Osteocyte (in vitro differentiated cells): ENCODE measurements around the gene C2orf92. TPM values are rescaled to one million over a fixed set of nuclear protein-coding genes. Genes with fewer than 3 reads are reported as not detected.

Experiments
- DNase-seq: peaks from one replicate; pipeline ENCODE4 v3.0.0; 2021; ENCODE audit warnings: mixed read lengths; ENCODE audit not compliant: unreplicated experiment; ENCODE audit errors: extremely low spot score
- H3K27ac Mint-ChIP-seq: one replicate; pipeline ENCODE4 v1.8.0; 2021; ENCODE audit warnings: mild to moderate bottlenecking, mixed read lengths; ENCODE audit not compliant: unreplicated experiment
- H3K27me3 Mint-ChIP-seq: one replicate; pipeline ENCODE4 v1.8.0; 2021; ENCODE audit warnings: mixed read lengths; ENCODE audit not compliant: unreplicated experiment
- H3K36me3 Mint-ChIP-seq: one replicate; pipeline ENCODE4 v1.8.0; 2021; ENCODE audit warnings: mixed read lengths; ENCODE audit not compliant: unreplicated experiment
- H3K4me1 Mint-ChIP-seq: one replicate; pipeline ENCODE4 v1.8.0; 2021; ENCODE audit warnings: mixed read lengths; ENCODE audit not compliant: unreplicated experiment
- H3K4me3 Mint-ChIP-seq: one replicate; pipeline ENCODE4 v1.8.0; 2021; ENCODE audit warnings: mild to moderate bottlenecking, moderate library complexity, mixed read lengths; ENCODE audit not compliant: unreplicated experiment
- H3K9me3 Mint-ChIP-seq: one replicate; pipeline ENCODE4 v1.8.0; 2021; ENCODE audit warnings: mixed read lengths; ENCODE audit not compliant: unreplicated experiment
- CTCF ChIP-seq: fragments of 200-600 bp; sonication (generic); IDR thresholded peaks from 2 replicates; pipeline ENCODE4 v1.5.0; 2021; ENCODE audit warnings: antibody characterized with exemption, mild to moderate bottlenecking, moderate library complexity
- total RNA-seq: library from RNA; stranded (reverse); gene quantifications from 2 replicates; pipeline ENCODE4 v1.2.1, GENCODE V29; 2021

The C2orf92 gene
- total RNA-seq, 1 donor from 2014 or later, result 13.7 TPM

GRCh38 chr2:97743913-97744312 lies 74.4 kb downstream of the C2orf92 start:
- Mint-ChIP-seq H3K27ac (no peak overlapping the region), H3K36me3 (peaks cover 10% of the 10 kb centered on the region), H3K4me3 (no peak overlapping the region), H3K9me3 (peaks cover 5% of the 10 kb centered on the region), H3K4me1 (no peaks in the 10 kb centered on the region), H3K27me3 (no peaks in the 10 kb centered on the region)
- TF ChIP-seq CTCF, result no peak
- no peak for DNase-seq

- H3K36me3 Mint-ChIP-seq, result peaks cover 11% of the 10 kb centered on the region
- peaks cover 5% of the 10 kb centered on the region for H3K9me3 Mint-ChIP-seq
- H3K4me1 Mint-ChIP-seq, result no peaks in the 10 kb centered on the region
- TF ChIP-seq CTCF, result no peak
- no peaks in the 10 kb centered on the region for H3K27me3 Mint-ChIP-seq
- DNase-seq, result no peak
- no peak overlapping the region for H3K27ac Mint-ChIP-seq
- no peak overlapping the region for H3K4me3 Mint-ChIP-seq
Observed at GRCh38 chr2:97745474-97746174, 76.1 kb downstream of the C2orf92 start.

GRCh38 chr2:97747285-97747684 lies 77.8 kb downstream of the C2orf92 start:
- no peak overlapping the region for H3K4me3 Mint-ChIP-seq
- no peak for DNase-seq
- no peak overlapping the region for H3K27ac Mint-ChIP-seq
- H3K36me3 Mint-ChIP-seq, result peaks cover 15% of the 10 kb centered on the region
- no peaks in the 10 kb centered on the region for H3K27me3 Mint-ChIP-seq
- peaks cover 5% of the 10 kb centered on the region for H3K9me3 Mint-ChIP-seq
- peaks cover 3% of the 10 kb centered on the region for H3K4me1 Mint-ChIP-seq
- no peak for TF ChIP-seq CTCF

- Mint-ChIP-seq H3K4me1 (peaks cover 3% of the 10 kb centered on the region), H3K27ac (no peak overlapping the region), H3K9me3 (peaks cover 5% of the 10 kb centered on the region), H3K36me3 (peaks cover 15% of the 10 kb centered on the region), H3K4me3 (no peak overlapping the region), H3K27me3 (no peaks in the 10 kb centered on the region)
- no peak for TF ChIP-seq CTCF
- DNase-seq, result no peak
Observed at GRCh38 chr2:97747716-97748115, 78.2 kb downstream of the C2orf92 start.

- Mint-ChIP-seq H3K27me3 (no peaks in the 10 kb centered on the region), H3K9me3 (no peaks in the 10 kb centered on the region), H3K4me3 (no peak overlapping the region), H3K4me1 (peaks cover 3% of the 10 kb centered on the region), H3K27ac (no peak overlapping the region), H3K36me3 (peaks cover 9% of the 10 kb centered on the region)
- TF ChIP-seq CTCF, result no peak
- DNase-seq, result no peak
Observed at GRCh38 chr2:97749581-97749980, 80.1 kb downstream of the C2orf92 start.
